ENCODE data around the gene KPNA5.
"Not testable (repeated sequence)": the region's sequence is repeated elsewhere in the genome, so short reads cannot be mapped to it uniquely, and the experiment has no call there.

The KPNA5 gene

GRCh38 chr6:116680880-116681672 is at the start of gene KPNA5:
Gene KPNA5, plus strand, starts transcription at chr6:116681211. Its CDS starts 124 bp downstream, at chr6:116681335.
- DNase-seq, result peak; percentile 92

DNA sequence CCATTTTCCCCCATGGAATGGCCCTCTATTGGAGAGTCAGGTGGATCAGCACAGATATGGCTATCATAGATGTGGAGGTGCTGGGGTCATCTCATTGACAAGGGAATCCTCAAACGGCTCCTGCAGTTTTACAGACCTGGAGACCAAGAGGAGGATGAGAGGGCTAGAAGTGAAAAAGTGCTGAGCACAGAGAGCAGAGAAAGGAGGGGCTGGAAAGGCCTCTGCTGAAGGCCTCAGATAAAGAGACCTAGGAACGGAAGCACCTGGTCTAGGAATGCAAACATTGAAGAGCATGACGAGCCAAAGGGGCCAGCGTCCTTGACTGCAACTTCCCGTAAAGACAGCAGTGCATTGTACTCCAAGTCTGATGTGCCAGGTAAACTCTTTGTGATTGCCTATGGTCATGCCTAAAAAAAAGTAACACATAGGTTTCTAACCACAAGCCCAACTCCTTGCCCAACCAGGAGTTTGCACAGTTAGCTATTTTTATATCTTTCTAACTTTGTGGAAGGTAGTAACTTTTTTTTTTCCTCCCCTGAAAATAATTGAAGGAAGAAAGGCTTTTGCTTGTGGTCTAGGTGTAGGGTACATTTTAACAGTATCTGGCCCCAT is 49.5 kb upstream of the KPNA5 start:
- DNase-seq, result peak; percentile 9

DNA sequence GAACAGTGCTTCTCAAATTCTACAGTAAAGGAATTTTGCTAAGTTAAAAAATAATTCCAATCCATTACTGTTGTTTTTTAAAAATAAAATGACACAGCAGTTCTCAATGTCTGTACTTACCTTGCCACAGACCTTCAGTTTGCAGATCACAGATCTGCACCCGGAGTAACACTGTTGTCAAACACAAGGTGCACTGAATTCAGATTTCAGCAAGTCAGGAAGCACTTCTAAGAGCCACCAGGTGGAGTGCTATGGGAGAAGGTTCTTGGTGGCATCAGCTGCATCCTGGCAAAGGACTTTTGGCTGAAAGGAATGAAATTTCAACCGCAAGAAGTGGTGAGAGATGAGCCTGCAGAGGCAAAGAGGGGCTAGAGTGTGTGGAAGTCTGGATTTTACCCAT is 47.3 kb upstream of the KPNA5 start:
- DNase-seq, result peak; percentile 23

- no peak for DNase-seq
Measured at GRCh38 chr6:116648156-116648555, 32.9 kb upstream of the KPNA5 start.

DNA sequence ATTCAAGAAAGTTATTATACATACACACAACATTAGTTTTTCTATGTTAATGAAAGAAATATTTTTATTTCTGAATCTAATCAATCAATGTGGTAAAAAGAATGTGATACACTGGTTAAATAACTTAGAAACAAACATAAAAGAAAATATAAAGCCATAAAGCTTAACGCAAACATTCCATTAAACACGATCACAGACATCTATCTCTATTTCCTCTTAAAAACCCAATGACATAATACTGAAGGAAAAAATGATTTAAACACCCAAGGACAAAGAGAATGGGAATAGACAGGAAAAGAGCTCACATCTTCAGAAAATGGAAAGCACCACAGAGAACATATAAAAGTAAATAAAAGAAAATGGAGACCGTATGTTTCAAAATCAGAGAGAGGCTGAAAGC is 31.9 kb upstream of the KPNA5 start:
- no peak for DNase-seq

DNA sequence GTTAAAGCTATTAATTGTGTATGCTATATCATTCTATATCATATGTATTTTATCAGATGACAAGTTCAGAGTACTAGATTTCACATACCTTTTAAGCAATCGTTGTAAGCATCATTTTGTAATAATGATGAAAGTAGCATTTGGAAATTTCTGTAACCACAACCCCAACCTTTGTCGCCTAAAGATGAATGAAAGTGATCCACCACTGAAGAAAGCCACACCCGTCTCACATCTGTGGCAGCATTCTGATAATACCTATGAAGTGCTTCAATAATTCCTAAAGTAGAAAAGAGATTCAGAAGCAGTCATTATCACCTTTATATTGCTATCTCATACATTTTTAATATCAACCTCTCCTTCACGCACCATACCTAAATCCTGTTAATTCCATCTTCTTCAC is 29.1 kb upstream of the KPNA5 start:
- peak; percentile 33 for DNase-seq

- DNase-seq, result no peak
Measured at GRCh38 chr6:116661594-116661993, 19.4 kb upstream of the KPNA5 start.

DNA sequence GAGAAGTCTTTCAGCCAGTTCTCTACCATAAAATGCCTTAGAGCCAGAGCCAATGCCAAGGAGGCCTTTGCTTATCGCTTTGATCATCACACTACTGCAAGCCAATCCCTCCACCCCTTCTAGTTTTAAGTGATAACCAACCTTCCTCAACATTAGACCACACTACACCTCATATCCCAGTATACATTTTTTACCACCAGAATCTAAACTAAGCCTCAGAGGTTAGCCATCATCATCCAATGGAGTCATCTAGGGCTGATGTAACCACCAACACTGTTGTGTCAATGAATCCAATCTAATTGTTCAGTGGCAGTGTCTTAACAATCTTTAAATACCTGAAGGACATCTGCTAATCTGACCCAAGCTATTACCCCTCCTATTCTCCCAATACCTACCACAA is 18.8 kb upstream of the KPNA5 start:
- DNase-seq, result no peak

- no peak for DNase-seq
Measured at GRCh38 chr6:116663308-116663707, 17.7 kb upstream of the KPNA5 start.

DNA sequence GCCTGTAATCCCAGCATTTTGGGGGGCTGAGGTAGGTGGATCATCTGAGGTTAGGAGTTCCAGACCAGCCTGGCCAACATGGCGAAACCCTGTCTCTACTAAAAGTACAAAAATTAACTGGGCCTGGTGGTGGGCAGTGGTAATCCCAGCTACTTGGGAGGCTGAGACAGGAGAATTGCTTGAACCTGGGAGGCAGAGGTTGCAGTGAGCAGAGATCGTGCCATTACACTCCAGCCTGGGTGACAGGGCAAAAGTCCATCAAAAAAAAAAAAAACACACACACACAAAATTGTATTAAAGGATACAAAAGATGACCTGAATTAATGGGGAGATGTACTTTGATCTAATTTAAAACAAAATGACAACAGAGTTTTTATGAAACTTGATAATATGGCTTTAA is 16.8 kb upstream of the KPNA5 start:
- not testable (repeated sequence) for DNase-seq

- DNase-seq, result no peak
Measured at GRCh38 chr6:116665464-116665863, 15.5 kb upstream of the KPNA5 start.

DNA sequence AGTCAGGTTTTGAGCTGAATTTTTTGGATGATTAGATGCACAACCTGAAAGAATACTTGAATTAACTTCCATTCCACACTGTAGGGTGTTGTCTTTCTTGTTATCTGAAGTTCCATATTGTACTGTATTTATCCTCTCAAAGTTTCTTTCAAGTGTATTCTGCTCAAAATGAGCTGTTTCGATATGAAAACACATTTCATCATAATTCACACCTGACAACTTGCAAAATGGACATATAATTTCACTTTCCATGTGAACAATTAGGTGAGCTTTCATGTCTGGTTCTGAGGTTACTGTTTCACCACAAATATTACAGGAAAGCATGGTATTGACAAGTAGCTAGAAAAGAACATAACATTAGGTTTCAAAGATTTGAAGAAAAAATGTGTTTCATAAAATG is 14.1 kb upstream of the KPNA5 start:
- peak; percentile 78 for DNase-seq

DNA sequence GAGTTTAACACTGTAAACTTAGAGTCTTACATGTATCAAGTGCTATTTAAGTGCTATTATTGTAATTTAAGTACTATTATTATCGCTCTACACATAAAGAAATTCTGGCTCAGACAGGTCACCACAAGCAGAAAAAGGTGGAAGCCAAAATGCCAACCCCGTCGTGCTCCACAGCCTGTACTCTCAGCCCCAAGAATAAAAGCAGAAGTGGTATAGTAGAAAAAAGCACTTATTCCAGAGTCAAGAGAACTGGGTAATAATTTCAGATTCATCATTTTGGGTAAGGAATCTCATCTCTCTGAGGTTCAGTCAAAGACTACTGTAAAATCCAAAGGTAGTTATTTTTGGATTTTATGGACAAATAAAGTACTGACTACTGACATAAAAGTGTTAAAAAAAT is 13.4 kb upstream of the KPNA5 start:
- DNase-seq, result no peak

DNA sequence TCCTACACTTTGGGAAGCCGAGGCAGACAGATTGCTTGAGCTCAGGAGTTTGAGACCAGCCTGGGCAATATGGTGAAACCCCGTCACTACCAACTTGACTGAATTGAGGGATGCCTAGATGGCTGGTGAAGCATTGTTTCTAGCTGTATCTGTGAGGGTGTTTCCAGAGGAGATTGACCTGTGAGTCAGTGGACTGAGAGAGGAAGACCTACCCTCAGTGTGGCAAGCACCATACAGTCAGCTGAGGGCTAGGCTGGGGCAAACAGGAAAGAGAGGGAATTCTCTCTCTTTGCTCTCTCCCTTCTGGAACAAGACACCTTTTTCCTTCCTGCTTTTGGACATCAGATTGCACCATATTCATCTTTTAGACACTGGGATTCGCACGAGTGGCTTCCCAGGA is 8.7 kb upstream of the KPNA5 start:
- no peak for DNase-seq

GRCh38 chr6:116676021-116676420 is 5.0 kb upstream of the KPNA5 start:
- no peak for DNase-seq

DNA sequence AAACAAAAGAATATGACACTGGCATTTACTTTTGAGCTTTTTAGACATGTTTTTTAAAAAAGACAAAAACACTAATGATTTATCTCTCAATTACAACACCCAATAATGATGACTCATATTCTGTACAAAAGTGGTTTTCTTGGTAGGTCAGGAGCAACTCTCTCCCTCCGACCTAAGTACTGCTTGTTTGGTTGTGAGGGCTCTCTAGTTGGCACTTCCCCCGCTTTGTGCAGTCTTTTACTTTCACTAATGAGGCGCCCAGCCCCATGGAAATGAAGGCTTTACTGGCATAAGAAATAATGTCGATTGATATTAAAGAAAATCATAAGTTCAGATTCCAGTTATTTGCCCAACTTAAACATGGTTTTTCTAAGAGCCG is 1.3 kb downstream of the KPNA5 start:
- peak; percentile 74 for DNase-seq

- DNase-seq, result no peak
Measured at GRCh38 chr6:116685437-116685993, 4.5 kb downstream of the KPNA5 start.

GRCh38 chr6:116686475-116687101 is 5.6 kb downstream of the KPNA5 start:
- DNase-seq, result not testable (repeated sequence)

- no peak for DNase-seq
Measured at GRCh38 chr6:116691154-116691553, 10.1 kb downstream of the KPNA5 start.

DNA sequence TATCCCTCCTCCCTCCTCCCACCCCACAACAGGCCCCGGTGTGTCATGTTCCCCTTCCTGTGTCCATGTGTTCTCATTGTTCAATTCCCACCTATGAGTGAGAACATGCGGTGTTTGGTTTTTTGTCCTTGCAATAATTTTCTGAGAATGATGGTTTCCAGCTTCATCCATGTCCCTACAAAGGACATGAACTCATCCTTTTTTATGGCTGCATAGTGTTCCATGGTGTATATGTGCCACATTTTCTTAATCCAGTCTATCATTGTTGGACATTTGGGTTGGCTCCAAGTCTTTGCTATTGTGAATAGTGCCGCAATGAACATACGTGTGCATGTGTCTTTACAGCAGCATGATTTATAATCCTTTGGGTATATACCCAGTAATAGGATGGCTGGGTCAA is 11.9 kb downstream of the KPNA5 start:
- DNase-seq, result not testable (repeated sequence)

- not testable (repeated sequence) for DNase-seq
Measured at GRCh38 chr6:116693275-116693674, 12.3 kb downstream of the KPNA5 start.

DNA sequence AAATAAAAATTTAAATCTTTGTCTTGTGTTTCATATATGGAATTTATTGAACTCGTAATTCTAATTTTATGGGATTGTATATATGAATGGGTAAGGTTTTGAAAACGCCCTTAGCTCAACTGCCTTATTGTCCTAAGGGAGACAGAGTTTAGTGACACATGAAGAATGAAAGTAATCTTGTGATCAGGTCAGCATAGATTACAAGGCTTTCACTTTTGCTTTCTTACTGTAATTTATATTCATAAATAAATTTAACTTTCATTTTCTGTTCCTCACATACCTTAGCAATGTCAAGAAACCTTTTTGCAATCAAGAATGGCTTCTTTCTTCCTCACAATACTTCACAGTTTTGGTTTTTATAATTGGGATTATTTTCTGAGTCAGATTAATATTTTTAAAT is 14.4 kb downstream of the KPNA5 start:
- DNase-seq, result no peak

DNA sequence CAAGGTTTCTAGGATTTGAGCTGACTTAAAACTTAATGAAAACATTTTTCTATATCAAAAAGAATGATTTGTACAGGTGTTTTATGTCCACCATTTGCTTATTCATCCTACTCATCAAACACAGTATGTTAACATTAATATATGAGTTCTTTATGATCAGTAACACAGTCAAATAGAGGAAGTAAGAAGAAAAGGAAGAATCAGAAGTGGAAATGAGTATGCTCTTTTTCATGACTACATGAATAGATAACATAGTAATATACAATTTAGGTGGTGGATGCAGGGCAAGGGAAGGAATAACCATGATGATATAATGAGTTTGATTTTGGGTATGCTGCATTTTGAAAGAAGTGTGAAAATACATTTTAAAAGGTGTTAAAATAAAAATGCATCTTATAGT is 16.5 kb downstream of the KPNA5 start:
- DNase-seq, result no peak

DNA sequence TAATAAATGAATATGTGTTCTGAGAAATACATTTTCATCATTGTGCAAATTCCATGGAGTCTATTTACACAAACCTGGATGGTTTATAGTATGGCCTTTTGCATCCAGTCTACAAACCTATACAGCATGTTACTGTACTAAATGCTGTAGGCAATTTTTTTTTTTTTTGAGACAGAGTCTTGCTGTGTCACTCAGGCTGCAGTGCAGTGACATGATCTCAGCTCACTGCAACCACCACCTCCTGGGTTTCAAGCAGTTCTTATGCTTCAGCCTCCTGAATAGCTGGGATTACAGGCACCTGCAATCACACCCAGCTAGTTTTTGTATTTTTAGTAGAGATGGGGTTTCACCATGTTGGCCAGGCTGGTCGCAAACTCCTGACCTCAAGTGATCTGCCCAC is 22.9 kb downstream of the KPNA5 start:
- DNase-seq, result not testable (repeated sequence)

Data from hematopoietic multipotent progenitor cell treated with erythropoietin and hydrocortisone succinate and interleukin-3 and kit ligand, for 8 days (in vitro differentiated cells).